T-cell (primary cell): ENCODE measurements around the gene YAE1. TPM values are rescaled to one million over a fixed set of nuclear protein-coding genes. Genes with fewer than 3 reads are reported as not detected.

Source experiments
- ATAC-seq, 4 experiments: fragments of 200-7000 bp in 3 of 4; fragments of 150-1000 bp in 1 of 4; cut with Tn5 transposase; replicated peaks in 1 of 4; 1 replicate in 3 of 4; 2 replicates in 1 of 4; pipeline ENCODE4 v1.10.0; 2021; ENCODE audit warnings: moderate library complexity in 3 of 4, mild to moderate bottlenecking in 2 of 4, moderate number of reproducible peaks in 1 of 4
- CTCF ChIA-PET, 2 donors: fragments of 300-600 bp; sonication (Branson Sonifier 250); formaldehyde crosslinking; loops; one replicate each; lab custom pipeline; 2022; ENCODE audit warnings: antibody characterized with exemption in 2 of 2; lab: Charles Lee
- POLR2A ChIA-PET, 2 donors: fragments of 300-600 bp; sonication (Branson Sonifier 250); formaldehyde crosslinking; loops; one replicate each; lab custom pipeline; 2022; ENCODE audit warnings: antibody characterized with exemption in 2 of 2; lab: Charles Lee
- DNase-seq, 35 experiments: peaks; one replicate each; pipeline versions ENCODE4 v3.0.0 to v3.0.0-alpha.2; 2013 to 2023
- H3K27ac ChIP-seq: one replicate; pipeline ENCODE4 v1.5.1; 2013; ENCODE audit warnings: low read length
- H3K27me3 ChIP-seq, 2 experiments: replicated peaks in 1 of 2; 1 replicate in 1 of 2; 2 replicates in 1 of 2; pipeline versions ENCODE4 v1.6.1 to v1.7.0; 2013; ENCODE audit warnings: low read length in 1 of 2, mixed read lengths in 1 of 2; ENCODE audit not compliant: control insufficient read depth in 2 of 2, insufficient read depth in 2 of 2; ENCODE audit errors: extremely low read depth in 1 of 2
- H3K36me3 ChIP-seq, 2 donors: 1 replicate in 1 of 2; 2 replicates in 1 of 2; pipeline versions ENCODE4 v1.6.1 to v1.7.0; 2013; ENCODE audit warnings: low read length in 1 of 2; ENCODE audit not compliant: control insufficient read depth in 2 of 2, insufficient read depth in 1 of 2; ENCODE audit errors: extremely low read depth in 1 of 2
- H3K4me1 ChIP-seq, 2 experiments: 1 replicate in 1 of 2; 2 replicates in 1 of 2; pipeline versions ENCODE4 v1.6.1 to v1.7.0; 2013; ENCODE audit warnings: low read length in 2 of 2, mixed read lengths in 1 of 2; ENCODE audit not compliant: insufficient read depth in 2 of 2, control insufficient read depth in 1 of 2; ENCODE audit errors: extremely low read depth in 1 of 2
- H3K4me3 ChIP-seq, 2 donors: 1 replicate in 1 of 2; 2 replicates in 1 of 2; pipeline versions ENCODE4 v1.5.1 to v1.7.0; 2013; ENCODE audit warnings: mild to moderate bottlenecking in 2 of 2, low read length in 1 of 2, moderate library complexity in 1 of 2; ENCODE audit not compliant: control insufficient read depth in 1 of 2; ENCODE audit errors: extremely low read depth in 1 of 2
- H3K9me3 ChIP-seq: 2 replicates; pipeline ENCODE4 v1.7.0; 2013
- H3K27ac Mint-ChIP-seq, 2 donors: one replicate each; pipeline ENCODE4 v1.8.0; 2020 to 2021; ENCODE audit warnings: mild to moderate bottlenecking in 2 of 2, mixed read lengths in 2 of 2
- H3K27me3 Mint-ChIP-seq, 2 donors: one replicate each; pipeline ENCODE4 v1.8.0; 2021 to 2022; ENCODE audit warnings: mixed read lengths in 2 of 2
- H3K36me3 Mint-ChIP-seq: one replicate; pipeline ENCODE4 v1.8.0; 2021; ENCODE audit warnings: mixed read lengths
- H3K4me1 Mint-ChIP-seq, 3 donors: one replicate each; pipeline ENCODE4 v1.8.0; 2020 to 2022; ENCODE audit warnings: mixed read lengths in 3 of 3, mild to moderate bottlenecking in 1 of 3
- H3K4me3 Mint-ChIP-seq, 3 donors: one replicate each; pipeline ENCODE4 v1.8.0; 2020 to 2022; ENCODE audit warnings: mild to moderate bottlenecking in 3 of 3, mixed read lengths in 3 of 3, moderate library complexity in 3 of 3
- H3K9me3 Mint-ChIP-seq, 3 donors: one replicate each; pipeline ENCODE4 v1.8.0; 2020 to 2022; ENCODE audit warnings: mixed read lengths in 3 of 3
- WGBS: methylation state at CpG from one replicate; pipeline ENCODE4 v1.1.5; 2013; ENCODE audit warnings: missing lambda C conversion rate; ENCODE audit not compliant: insufficient coverage; 5-methylcytosine and 5-hydroxymethylcytosine counted together
- total RNA-seq, 35 experiments: library from RNA in 6 of 35; stranded (reverse) in 6 of 35; fragments of 120-200 nt in 1 of 35; gene quantifications; one replicate each; pipeline versions ENCODE4 v1.2.1 to v1.2.4 and lab custom pipeline; 2013 to 2026

Gene YAE1
- total RNA-seq, 5 donors from 2014 or later (not counting 1 experiment from before 2014, with no cell fraction given): 7.5 to 21.9 (median 15.6) TPM

DNA sequence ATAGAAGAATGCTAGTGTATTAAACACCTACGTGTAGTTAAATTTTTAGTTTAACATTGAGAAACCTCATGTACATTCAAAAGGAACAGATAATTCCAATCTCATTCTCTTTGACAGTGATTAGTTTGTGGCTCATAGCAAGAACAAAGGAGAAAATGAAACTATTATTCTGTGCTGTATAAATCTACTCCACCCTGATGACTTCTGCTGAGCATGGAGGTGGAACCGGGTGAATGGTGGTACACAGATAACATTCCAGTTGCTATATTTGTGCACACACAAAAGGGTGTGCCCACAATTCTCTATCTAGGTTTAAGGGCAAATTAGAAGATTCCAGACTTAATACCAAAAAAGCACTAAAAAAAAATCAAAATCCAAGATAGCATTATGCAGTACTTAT lies 40.1 kb downstream of the YAE1 start:
- Histone ChIP-seq H3K36me3 (no peaks in the 10 kb centered on the region), H3K27ac (no peak overlapping the region), H3K4me3 (no peak overlapping the region), H3K4me1 (peaks cover 4 to 35% of the 10 kb centered on the region in 2 experiments), H3K27me3 (peaks cover 0 to 11% of the 10 kb centered on the region in 2 experiments), H3K9me3 (no peaks in the 10 kb centered on the region)
- H3K27ac Mint-ChIP-seq: peak overlapping the region; percentile 84 to 93
- H3K9me3 Mint-ChIP-seq: peaks cover 4 to 11% (median 9%) of the 10 kb centered on the region in 3 donors
- H3K36me3 Mint-ChIP-seq: peaks cover 8% of the 10 kb centered on the region
- peak overlapping the region in 2 of 3 donors; percentile 11 to 41 for H3K4me3 Mint-ChIP-seq
- WGBS: no CpG with 5 or more reads among the region's 2 CpGs
- DNase-seq: no peak
- ChIA-PET CTCF (interaction anchor here in 1 of 2 donors (0.7 kb wide), 2 partner anchors 398 to 1134 kb away, joined by 3 read pairs; no protein-coding TSS in a partner anchor), POLR2A (interaction anchor here in 1 of 2 donors (1.0 kb wide), 1 partner anchor 18 kb away, joined by 3 read pairs; no protein-coding TSS in a partner anchor)
- H3K27me3 Mint-ChIP-seq: peaks cover 8 to 23% of the 10 kb centered on the region in 2 donors
- ATAC-seq: peak in 2 of 4 experiments; percentile 44 to 57
- peaks cover 63 to 67% (median 67%) of the 10 kb centered on the region in 3 donors for H3K4me1 Mint-ChIP-seq

DNA sequence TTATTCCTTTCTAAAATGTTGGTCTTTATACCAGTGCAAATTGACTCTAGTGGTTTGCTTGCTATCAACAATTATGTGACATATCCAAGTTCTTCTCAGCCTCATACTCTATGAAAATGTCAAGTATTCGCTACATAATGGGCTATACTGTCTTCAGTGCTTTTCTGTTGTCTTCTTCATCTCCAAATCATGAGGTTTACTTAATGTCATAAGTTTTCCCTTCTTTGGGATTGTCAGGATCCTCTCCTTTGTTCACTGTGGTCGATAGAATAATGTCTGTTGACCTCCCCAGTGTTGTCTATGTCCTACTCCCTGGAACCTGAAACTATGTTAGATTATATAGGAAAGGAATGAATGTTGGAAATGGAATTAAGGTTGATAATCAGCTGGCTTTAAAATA lies 40.7 kb downstream of the YAE1 start:
- no peak for DNase-seq
- peaks cover 8% of the 10 kb centered on the region for H3K36me3 Mint-ChIP-seq
- H3K4me3 Mint-ChIP-seq: no peak overlapping the region
- H3K4me1 Mint-ChIP-seq: peaks cover 63 to 67% (median 67%) of the 10 kb centered on the region in 3 donors
- H3K4me3 ChIP-seq: no peak overlapping the region
- peaks cover 8 to 23% of the 10 kb centered on the region in 2 donors for H3K27me3 Mint-ChIP-seq
- WGBS: 100% methylated on average over 1 of the region's 2 CpGs
- no peaks in the 10 kb centered on the region for H3K36me3 ChIP-seq
- peaks cover 0 to 12% of the 10 kb centered on the region in 2 experiments for H3K27me3 ChIP-seq
- peaks cover 4 to 35% of the 10 kb centered on the region in 2 experiments for H3K4me1 ChIP-seq
- H3K9me3 Mint-ChIP-seq: peaks cover 4 to 11% (median 9%) of the 10 kb centered on the region in 3 donors
- ATAC-seq: no peak
- H3K9me3 ChIP-seq: no peaks in the 10 kb centered on the region
- no peak overlapping the region for H3K27ac ChIP-seq
- H3K27ac Mint-ChIP-seq: peak overlapping the region; percentile 5 to 66
- ChIA-PET POLR2A (interaction anchor here in 1 of 2 donors (1.0 kb wide), 1 partner anchor 18 kb away, joined by 3 read pairs; no protein-coding TSS in a partner anchor), CTCF (no interaction called here)

GRCh38 chr7:39607865-39608264 lies 41.7 kb downstream of the YAE1 start:
- peak overlapping the region in 1 of 3 donors; percentile 49 for H3K4me3 Mint-ChIP-seq
- Histone ChIP-seq H3K4me3 (no peak overlapping the region), H3K27me3 (peaks cover 0 to 16% of the 10 kb centered on the region in 2 experiments), H3K36me3 (no peaks in the 10 kb centered on the region), H3K27ac (no peak overlapping the region), H3K4me1 (peaks cover 4 to 35% of the 10 kb centered on the region in 2 experiments), H3K9me3 (no peaks in the 10 kb centered on the region)
- H3K4me1 Mint-ChIP-seq: peaks cover 63 to 67% (median 65%) of the 10 kb centered on the region in 3 donors
- peaks cover 13 to 26% of the 10 kb centered on the region in 2 donors for H3K27me3 Mint-ChIP-seq
- ChIA-PET POLR2A (no interaction called here), CTCF (interaction anchor here in 1 of 2 donors (0.6 kb wide), 1 partner anchor 22 kb away, joined by 3 read pairs; no protein-coding TSS in a partner anchor)
- H3K36me3 Mint-ChIP-seq: peaks cover 8% of the 10 kb centered on the region
- DNase-seq: no peak
- WGBS: no CpG with 5 or more reads among the region's 2 CpGs
- peaks cover 4 to 11% (median 9%) of the 10 kb centered on the region in 3 donors for H3K9me3 Mint-ChIP-seq
- peak overlapping the region; percentile 13 to 66 for H3K27ac Mint-ChIP-seq
- no peak for ATAC-seq

DNA sequence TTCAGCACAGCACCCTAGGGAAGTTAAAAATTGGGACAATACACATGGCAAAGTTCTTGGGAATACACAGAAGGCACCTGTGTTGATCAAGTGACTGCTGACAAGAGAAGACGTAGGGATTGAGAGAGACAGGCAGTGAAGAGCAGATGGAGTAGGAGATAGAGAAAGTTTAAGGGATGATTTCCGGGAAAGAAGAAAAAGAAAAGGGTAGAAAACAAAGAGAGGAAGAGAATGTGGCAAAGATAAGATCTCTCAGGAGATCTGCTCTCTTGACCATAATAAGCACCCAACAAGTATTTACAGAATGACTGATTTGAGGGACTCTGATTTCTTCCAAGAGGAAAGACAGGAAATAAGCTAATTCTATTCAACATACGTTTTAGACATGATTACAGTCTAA lies 42.1 kb downstream of the YAE1 start:
- DNase-seq: no peak
- peaks cover 4 to 35% of the 10 kb centered on the region in 2 experiments for H3K4me1 ChIP-seq
- H3K27me3 Mint-ChIP-seq: peaks cover 16 to 26% of the 10 kb centered on the region in 2 donors
- POLR2A ChIA-PET: no interaction called here
- no peaks in the 10 kb centered on the region for H3K36me3 ChIP-seq
- WGBS: 25% methylated on average over 1 of the region's 3 CpGs
- CTCF ChIA-PET: interaction anchor here (0.6 to 1.4 kb wide), 3 partner anchors 14 to 70 kb away, joined by 3 to 4 read pairs (median 4); no protein-coding TSS in a partner anchor
- no peaks in the 10 kb centered on the region for H3K9me3 ChIP-seq
- H3K9me3 Mint-ChIP-seq: peaks cover 4 to 11% (median 9%) of the 10 kb centered on the region in 3 donors
- H3K36me3 Mint-ChIP-seq: peaks cover 8% of the 10 kb centered on the region
- H3K27ac Mint-ChIP-seq: peak overlapping the region; percentile 13 to 21
- H3K27me3 ChIP-seq: peaks cover 0 to 19% of the 10 kb centered on the region in 2 experiments
- H3K4me1 Mint-ChIP-seq: peaks cover 63 to 67% (median 65%) of the 10 kb centered on the region in 3 donors
- H3K4me3 ChIP-seq: no peak overlapping the region
- ATAC-seq: no peak
- peak overlapping the region in 1 of 3 donors; percentile 49 for H3K4me3 Mint-ChIP-seq
- no peak overlapping the region for H3K27ac ChIP-seq

DNA sequence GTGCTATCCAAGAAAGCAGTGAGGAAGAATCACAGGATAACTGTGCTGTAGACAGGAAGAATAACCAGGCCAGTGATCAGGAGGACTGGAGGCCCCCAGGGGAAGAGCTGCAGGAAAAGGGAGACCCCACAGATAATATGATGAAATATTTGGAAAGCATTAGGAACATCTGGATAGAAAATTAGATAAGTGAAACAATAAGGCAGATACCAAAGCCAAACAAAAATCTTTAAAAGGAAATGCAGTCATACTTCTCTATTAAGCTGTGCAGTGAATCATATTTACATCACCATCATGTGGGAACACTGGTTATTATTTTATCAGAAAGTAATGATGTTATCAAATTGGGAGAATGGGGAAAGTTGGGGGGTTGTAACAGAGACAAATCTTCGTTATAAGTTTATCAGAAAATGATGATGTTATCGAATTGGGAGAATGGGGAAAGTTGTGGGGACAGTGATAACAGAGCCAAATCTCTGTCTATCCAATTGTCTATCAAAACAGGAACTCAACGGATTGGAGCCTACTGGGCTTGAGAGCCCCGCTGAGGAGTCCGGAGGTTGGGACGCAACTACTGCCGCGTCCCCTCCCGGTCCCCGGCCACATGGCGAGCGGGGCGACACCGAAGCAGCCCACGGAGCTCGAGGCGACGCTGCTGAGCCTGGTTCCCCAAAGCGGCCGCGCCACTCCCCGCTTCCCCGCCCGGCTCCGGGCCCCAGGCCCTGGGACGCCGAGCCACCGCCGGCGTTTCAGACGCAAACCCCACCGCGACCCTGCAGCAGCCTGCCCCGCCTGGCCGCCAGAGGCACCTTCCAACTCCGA lies 43.1 kb downstream of the YAE1 start:
- CTCF ChIA-PET: interaction anchor here (0.6 to 1.4 kb wide), 3 partner anchors 13 to 1243 kb away, joined by 3 to 4 read pairs (median 4); no protein-coding TSS in a partner anchor
- H3K4me1 Mint-ChIP-seq: peaks cover 54 to 56% (median 55%) of the 10 kb centered on the region in 3 donors
- peak in 12 of 35 experiments; percentile 1 to 33 (median 18) for DNase-seq

DNA sequence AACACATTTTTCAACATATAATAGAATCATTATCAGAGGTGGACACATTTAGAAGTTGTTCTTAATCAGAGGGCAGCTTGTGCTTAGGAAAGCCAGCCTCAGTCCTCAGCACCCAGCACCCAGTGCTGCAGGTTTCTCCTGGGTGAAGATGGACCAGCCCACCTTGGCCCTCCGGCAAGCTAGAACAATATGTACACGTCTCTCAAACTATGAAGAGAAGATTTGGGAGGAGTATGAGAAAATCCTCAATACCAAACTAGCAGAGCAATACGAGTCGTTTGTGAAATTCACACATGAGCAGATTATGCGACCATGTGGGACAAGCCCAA lies 43.7 kb downstream of the YAE1 start:
- 100% methylated on average over 1 of the region's 5 CpGs for WGBS
- ChIA-PET CTCF (interaction anchor here (0.5 to 0.6 kb wide), 2 partner anchors 385 to 1243 kb away, joined by 3 read pairs; no protein-coding TSS in a partner anchor), POLR2A (no interaction called here)
- Histone ChIP-seq H3K4me1 (peaks cover 4 to 31% of the 10 kb centered on the region in 2 experiments), H3K4me3 (peak overlapping the region in 1 of 2 donors; percentile 64), H3K27me3 (peaks cover 0 to 22% of the 10 kb centered on the region in 2 experiments), H3K36me3 (no peaks in the 10 kb centered on the region), H3K27ac (no peak overlapping the region), H3K9me3 (no peaks in the 10 kb centered on the region)
- H3K27ac Mint-ChIP-seq: peak overlapping the region; percentile 43 to 67
- ATAC-seq (peak in 2 of 4 experiments; percentile 25 to 30), DNase-seq (no peak)
- H3K9me3 Mint-ChIP-seq: peaks cover 4 to 6% (median 5%) of the 10 kb centered on the region in 3 donors
- H3K4me3 Mint-ChIP-seq: peak overlapping the region; percentile 52 to 65 (median 53)
- H3K27me3 Mint-ChIP-seq: peaks cover 16 to 30% of the 10 kb centered on the region in 2 donors
- peaks cover 4% of the 10 kb centered on the region for H3K36me3 Mint-ChIP-seq
- H3K4me1 Mint-ChIP-seq: peaks cover 48 to 53% (median 52%) of the 10 kb centered on the region in 3 donors

More for the DNA sequence above, 43.1 kb downstream of the YAE1 start:
- Histone ChIP-seq H3K36me3 (no peaks in the 10 kb centered on the region), H3K4me1 (peaks cover 4 to 31% of the 10 kb centered on the region in 2 experiments), H3K27ac (no peak overlapping the region), H3K9me3 (no peaks in the 10 kb centered on the region), H3K27me3 (peaks cover 0 to 22% of the 10 kb centered on the region in 2 experiments), H3K4me3 (peak overlapping the region in 1 of 2 donors; percentile 64)
- peak overlapping the region; percentile 67 to 71 for H3K27ac Mint-ChIP-seq
- POLR2A ChIA-PET: interaction anchor here in 1 of 2 donors (0.6 kb wide), 1 partner anchor 139 kb away, joined by 4 read pairs; no protein-coding TSS in a partner anchor
- H3K36me3 Mint-ChIP-seq: peaks cover 4% of the 10 kb centered on the region
- H3K27me3 Mint-ChIP-seq: peaks cover 16 to 30% of the 10 kb centered on the region in 2 donors
- peak; percentile 38 to 80 (median 70) for ATAC-seq
- 22% methylated on average over 19 of the region's 36 CpGs for WGBS
- peaks cover 4 to 6% (median 5%) of the 10 kb centered on the region in 3 donors for H3K9me3 Mint-ChIP-seq
- peak overlapping the region; percentile 52 to 65 (median 53) for H3K4me3 Mint-ChIP-seq
